Activated T-cell treated with anti-CD3 and anti-CD28 coated beads, Interleukin-2, amount 50 U/mL, for 24 hours (primary cell): ENCODE measurements around the gene PCNX3.
"Not testable (repeated sequence)": the region's sequence is repeated elsewhere in the genome, so short reads cannot be mapped to it uniquely, and the experiment has no call there.

Experiments used
- DNase-seq: peaks from one replicate; pipeline ENCODE4 v3.0.0-alpha.2; 2020
- H3K27ac Mint-ChIP-seq: 2 replicates; pipeline ENCODE4 v1.8.0; 2020; ENCODE audit warnings: mild to moderate bottlenecking, mixed read lengths
- H3K27me3 Mint-ChIP-seq: 2 replicates; pipeline ENCODE4 v1.8.0; 2020; ENCODE audit warnings: mixed read lengths
- H3K36me3 Mint-ChIP-seq: 2 replicates; pipeline ENCODE4 v1.8.0; 2020; ENCODE audit warnings: low read depth, mixed read lengths
- H3K4me1 Mint-ChIP-seq: 2 replicates; pipeline ENCODE4 v1.8.0; 2020; ENCODE audit warnings: low read depth, mixed read lengths
- H3K4me3 Mint-ChIP-seq: 2 replicates; pipeline ENCODE4 v1.8.0; 2020; ENCODE audit warnings: mild to moderate bottlenecking, moderate library complexity, mixed read lengths
- H3K9me3 Mint-ChIP-seq: 2 replicates; pipeline ENCODE4 v1.8.0; 2020; ENCODE audit warnings: mixed read lengths

PCNX3 gene

DNA sequence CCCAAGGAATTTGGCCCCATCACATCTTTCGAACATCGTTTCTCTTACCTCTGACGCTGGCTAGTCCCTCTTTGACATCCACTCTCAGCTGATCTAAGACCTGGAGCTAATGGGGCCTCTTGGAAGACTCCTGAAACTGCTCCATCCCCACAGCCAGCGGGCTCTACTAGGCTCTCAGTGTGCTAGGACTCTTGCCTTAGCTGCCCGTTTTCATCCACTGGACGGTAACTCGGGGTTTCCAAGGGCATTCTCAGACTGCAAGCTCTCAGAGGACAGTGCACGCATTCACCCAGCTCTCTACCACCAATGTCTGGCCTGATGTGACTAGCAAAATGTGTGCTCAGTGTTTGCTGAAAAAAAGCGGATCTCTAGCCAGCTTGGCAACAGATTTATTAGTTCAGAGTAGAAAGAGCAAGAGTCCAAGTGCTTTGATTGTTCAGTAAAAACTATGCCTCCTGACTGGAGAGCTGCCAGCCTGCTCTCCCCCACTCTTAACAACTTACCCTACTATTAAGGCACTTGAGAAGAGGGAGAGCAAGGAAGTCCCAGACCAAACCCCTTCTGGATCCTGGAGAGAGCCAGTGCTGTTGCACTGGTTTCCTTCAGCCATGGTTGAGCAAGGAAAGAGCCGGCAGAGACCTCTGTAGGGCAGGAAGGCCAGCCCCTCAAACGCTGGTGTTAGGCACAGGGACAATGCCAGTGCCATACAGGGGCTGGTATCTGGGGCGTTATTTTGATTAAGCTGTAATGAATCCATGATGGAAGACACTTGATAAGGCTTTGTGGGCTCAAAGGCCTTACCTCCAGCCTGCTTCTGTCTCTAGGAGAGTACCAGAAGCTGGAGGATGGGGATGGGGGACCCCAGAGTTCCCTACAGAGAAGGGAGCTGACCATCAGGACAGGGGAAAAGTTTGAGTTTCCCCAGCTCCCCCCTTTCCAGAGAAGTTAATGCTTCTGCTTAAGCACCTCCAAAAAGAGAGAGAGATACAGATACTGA lies 38.0 kb downstream of the PCNX3 start:
- H3K9me3 Mint-ChIP-seq: no peaks in the 10 kb centered on the region
- peak overlapping the region; percentile 83 for H3K4me3 Mint-ChIP-seq
- H3K27me3 Mint-ChIP-seq: no peaks in the 10 kb centered on the region
- no peak for DNase-seq
- H3K27ac Mint-ChIP-seq: peak overlapping the region; percentile 97
- peaks cover 90% of the 10 kb centered on the region for H3K36me3 Mint-ChIP-seq
- peaks cover 64% of the 10 kb centered on the region for H3K4me1 Mint-ChIP-seq

DNA sequence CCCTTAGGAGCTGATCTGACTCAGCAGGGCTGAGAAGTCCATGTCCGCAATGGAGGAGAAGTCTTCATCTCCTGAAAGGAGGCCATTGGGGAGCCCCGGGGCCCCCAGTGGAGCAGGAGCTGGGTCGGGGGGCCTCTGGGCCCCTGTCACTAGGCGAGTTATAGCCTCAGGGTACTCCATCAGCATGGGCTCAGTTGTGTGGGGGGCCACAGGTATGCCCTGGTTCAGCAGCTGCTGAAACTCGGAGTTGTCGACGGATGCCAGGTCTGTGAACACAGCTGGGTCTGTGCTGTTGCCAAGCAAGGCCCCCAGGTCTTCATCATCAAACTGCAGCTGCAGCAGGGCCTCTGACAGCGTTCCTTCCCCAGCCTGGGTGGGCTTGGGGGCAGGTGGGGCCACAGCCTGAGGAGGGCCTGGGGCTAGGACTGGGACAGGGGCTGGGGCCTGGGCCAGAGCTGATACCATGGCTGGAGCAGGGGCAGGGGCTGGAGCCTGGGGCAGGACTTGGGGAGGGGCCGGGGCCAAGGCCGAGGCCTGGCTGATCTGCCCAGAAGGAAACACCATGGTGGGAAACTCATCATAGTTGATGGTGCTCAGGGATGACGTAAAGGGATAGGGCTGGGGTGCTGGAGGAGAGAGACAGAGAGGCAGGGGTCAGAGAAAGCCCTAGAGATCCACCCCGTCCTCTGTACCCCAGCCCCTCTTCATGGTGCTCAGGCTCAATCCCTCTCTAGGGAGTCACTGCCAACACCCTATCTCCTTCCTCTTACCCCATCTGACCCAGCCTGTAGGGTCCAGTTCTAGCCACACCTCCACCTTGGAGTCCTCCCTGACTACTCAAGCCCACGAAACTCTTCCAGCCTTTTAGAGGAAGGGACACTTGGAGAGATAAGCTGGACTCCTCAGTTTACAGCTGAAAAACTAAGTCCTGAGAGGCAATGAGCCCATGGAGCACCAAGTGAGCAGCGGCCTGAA lies 39.1 kb downstream of the PCNX3 start:
- no peaks in the 10 kb centered on the region for H3K9me3 Mint-ChIP-seq
- peak overlapping the region; percentile 97 for H3K27ac Mint-ChIP-seq
- H3K4me3 Mint-ChIP-seq: no peak overlapping the region
- no peaks in the 10 kb centered on the region for H3K27me3 Mint-ChIP-seq
- H3K36me3 Mint-ChIP-seq: peaks cover 90% of the 10 kb centered on the region
- DNase-seq: no peak
- peaks cover 74% of the 10 kb centered on the region for H3K4me1 Mint-ChIP-seq

DNA sequence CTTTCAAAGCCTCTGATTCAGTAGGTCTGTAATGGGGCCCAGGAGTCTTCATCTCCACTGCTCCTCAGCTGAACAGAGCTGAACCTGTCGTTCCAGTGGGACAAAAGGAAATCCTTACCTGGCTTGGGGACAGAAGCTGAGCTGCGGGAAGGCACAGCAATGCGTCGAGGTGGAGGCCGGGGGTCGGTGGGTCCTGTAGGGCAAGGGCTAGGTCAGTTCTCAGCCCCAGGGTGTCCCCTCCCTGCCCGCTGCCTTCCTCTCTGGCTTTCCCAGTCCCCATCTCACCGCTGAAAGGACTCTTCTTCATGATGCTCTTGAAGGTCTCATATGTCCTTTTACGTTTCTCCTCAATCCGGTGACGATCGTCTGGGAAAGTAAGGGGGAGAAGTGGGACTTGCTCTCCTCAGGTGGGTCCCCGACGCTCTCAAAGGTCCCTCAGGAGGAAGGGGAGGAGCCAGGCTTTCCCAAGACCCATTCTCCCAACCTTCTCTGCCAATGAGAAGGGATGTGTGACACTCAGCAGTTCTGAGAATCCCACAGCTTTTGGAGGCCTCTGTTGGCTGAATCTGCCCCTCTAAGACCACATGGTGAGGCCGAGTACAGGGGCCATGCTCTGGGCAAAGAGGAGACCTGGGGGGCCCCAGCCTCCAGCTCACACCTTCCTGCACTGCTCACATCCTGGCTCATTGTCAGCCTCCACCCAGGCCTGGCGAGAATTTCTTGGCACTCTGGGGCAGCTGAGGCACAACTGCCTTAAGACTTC lies 40.2 kb downstream of the PCNX3 start:
- Mint-ChIP-seq H3K4me1 (peaks cover 83% of the 10 kb centered on the region), H3K4me3 (no peak overlapping the region), H3K9me3 (no peaks in the 10 kb centered on the region), H3K36me3 (peaks cover 89% of the 10 kb centered on the region), H3K27me3 (no peaks in the 10 kb centered on the region), H3K27ac (peak overlapping the region; percentile 87)
- DNase-seq: no peak

DNA sequence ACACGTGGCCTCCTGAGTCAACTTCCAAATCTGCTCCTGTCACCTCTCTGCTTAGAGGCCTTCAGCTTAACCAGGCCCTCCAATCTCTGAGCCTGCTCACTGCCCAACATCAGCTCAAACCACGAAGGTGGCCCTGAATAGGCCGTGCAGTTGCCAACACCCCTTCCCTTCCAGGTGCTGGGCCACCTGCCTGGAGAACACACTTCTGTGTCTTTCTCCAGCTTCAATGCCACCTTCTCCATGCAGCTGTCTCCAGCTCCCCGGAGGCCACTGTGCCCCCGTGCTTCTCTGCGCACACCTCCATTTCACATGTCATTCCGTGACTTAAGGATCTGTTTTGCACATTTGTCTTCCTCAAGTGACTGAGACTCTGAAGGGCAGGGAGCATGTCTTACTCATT lies 41.9 kb downstream of the PCNX3 start:
- Mint-ChIP-seq H3K4me3 (no peak overlapping the region), H3K36me3 (peaks cover 91% of the 10 kb centered on the region), H3K4me1 (peaks cover 78% of the 10 kb centered on the region), H3K9me3 (no peaks in the 10 kb centered on the region), H3K27me3 (no peaks in the 10 kb centered on the region), H3K27ac (peak overlapping the region; percentile 87)
- no peak for DNase-seq

DNA sequence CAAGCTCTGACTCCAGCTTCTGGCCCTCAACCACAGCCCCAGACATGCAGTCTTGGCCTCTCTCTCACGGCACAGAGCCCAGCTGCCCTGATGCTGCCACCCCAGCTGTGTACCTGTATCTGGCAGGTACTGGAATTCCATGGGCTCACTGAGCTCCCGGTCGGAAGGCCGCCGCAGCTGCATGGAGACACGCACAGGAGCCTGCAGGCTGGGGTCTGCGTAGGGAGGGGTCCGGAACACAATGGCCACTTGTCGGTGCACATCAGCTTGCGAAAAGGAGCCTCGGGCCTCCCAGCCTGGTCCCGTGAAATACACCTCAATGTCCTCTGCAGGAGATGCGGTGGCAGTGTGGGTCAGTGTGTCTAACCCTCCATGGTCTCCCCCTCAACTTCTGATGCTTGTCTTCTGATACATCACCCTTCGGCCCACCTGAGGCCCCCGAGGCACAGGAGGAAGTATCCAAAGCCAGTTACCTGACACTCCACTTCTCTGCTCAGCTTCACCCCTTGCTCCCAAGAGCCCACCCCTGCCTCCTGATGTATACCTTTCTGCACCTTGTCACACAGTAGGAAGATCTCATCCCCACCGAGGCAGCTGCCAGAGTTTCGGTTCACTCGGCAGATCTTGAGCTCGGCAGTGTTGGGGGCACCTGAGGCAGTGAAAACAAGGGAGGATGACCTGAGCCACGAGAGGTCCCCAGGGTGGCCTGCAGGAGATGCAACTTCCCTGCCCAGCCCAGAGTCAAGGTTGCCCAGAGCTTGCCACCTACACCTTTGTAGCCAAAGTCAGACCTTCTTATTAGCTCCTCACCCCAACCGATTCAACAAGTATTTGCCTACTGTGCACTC lies 42.8 kb downstream of the PCNX3 start:
- H3K9me3 Mint-ChIP-seq: no peaks in the 10 kb centered on the region
- peaks cover 70% of the 10 kb centered on the region for H3K4me1 Mint-ChIP-seq
- no peaks in the 10 kb centered on the region for H3K27me3 Mint-ChIP-seq
- no peak overlapping the region for H3K4me3 Mint-ChIP-seq
- H3K27ac Mint-ChIP-seq: peak overlapping the region; percentile 87
- peaks cover 87% of the 10 kb centered on the region for H3K36me3 Mint-ChIP-seq
- DNase-seq: no peak

DNA sequence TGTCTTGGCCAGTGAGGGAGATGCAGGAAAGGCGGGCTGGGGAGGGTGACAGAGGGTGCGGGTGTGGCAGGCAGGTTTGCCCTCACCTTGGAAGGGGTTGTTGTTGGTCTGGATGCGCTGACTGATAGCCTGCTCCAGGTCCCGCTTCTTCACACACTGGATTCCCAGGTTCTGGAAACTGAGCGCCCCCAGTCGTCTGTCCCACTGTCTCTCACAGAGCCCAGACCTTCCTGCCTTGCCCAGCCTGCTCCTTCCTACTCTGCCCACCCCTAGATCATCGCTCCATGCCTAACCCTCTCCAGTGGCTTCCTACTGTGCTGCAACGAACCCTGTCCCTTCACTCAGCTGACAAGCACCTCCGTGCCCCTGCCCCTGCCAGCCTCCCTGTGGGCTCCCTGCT lies 44.5 kb downstream of the PCNX3 start:
- peaks cover 73% of the 10 kb centered on the region for H3K36me3 Mint-ChIP-seq
- H3K9me3 Mint-ChIP-seq: no peaks in the 10 kb centered on the region
- H3K27me3 Mint-ChIP-seq: no peaks in the 10 kb centered on the region
- H3K4me1 Mint-ChIP-seq: peaks cover 67% of the 10 kb centered on the region
- peak overlapping the region; percentile 10 for H3K4me3 Mint-ChIP-seq
- DNase-seq: no peak
- H3K27ac Mint-ChIP-seq: peak overlapping the region; percentile 87

DNA sequence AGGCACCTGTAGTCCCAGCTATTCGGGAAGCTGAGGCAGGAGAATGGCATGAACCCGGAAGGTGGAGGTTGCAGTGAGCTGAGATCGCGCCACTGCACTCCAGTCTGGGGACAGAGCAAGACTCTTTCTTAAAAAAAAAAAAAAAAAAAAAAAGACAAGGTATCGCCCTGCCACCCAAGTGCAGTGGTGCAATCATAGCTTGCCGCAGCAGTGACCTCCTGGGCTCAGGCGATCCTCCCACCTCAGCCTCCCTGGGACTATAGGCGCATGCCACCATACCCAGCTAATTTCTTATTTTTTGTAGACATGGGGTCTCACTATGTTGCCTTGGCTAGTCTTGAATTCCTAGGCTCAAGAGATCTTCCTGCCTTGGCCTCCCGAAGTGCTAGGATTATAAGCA lies 45.3 kb downstream of the PCNX3 start:
- H3K27ac Mint-ChIP-seq: peak overlapping the region; percentile 92
- H3K9me3 Mint-ChIP-seq, H3K27me3 Mint-ChIP-seq, DNase-seq: not testable (repeated sequence)
- H3K4me1 Mint-ChIP-seq: peaks cover 66% of the 10 kb centered on the region
- peak overlapping the region; percentile 89 for H3K4me3 Mint-ChIP-seq
- peaks cover 65% of the 10 kb centered on the region for H3K36me3 Mint-ChIP-seq

DNA sequence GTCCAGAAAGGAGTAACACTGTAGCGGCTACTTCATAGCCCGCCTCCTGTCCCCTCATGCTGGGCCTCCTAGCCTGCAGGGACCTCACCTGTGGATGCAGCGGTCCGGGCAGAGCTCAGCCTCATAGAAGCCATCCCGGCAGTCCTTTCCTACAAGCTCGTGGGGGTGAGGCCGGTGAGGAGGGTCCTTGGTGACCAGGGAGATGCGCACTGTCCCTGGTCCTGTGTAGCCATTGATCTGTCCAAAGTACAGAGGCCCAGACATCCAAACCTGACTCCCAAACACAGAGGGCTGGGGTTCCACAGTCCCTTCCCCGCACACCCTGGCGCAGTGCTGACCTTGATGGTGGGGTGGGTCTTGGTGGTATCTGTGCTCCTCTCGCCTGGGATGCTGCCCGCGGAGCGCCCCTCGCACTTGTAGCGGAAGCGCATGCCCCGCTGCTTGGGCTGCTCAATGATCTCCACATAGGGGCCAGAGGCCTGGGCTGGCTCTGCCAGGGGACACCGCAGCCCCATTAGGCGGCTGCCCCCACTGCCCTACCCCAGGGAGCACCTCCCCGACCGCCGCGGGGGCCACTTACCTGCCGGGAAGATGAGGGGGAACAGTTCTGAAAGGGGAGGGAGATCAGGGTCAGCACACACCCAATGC lies 46.1 kb downstream of the PCNX3 start:
- Mint-ChIP-seq H3K4me3 (peak overlapping the region; percentile 89), H3K27me3 (no peaks in the 10 kb centered on the region), H3K36me3 (peaks cover 56% of the 10 kb centered on the region), H3K27ac (peak overlapping the region; percentile 92), H3K9me3 (no peaks in the 10 kb centered on the region), H3K4me1 (peaks cover 62% of the 10 kb centered on the region)
- DNase-seq: no peak

DNA sequence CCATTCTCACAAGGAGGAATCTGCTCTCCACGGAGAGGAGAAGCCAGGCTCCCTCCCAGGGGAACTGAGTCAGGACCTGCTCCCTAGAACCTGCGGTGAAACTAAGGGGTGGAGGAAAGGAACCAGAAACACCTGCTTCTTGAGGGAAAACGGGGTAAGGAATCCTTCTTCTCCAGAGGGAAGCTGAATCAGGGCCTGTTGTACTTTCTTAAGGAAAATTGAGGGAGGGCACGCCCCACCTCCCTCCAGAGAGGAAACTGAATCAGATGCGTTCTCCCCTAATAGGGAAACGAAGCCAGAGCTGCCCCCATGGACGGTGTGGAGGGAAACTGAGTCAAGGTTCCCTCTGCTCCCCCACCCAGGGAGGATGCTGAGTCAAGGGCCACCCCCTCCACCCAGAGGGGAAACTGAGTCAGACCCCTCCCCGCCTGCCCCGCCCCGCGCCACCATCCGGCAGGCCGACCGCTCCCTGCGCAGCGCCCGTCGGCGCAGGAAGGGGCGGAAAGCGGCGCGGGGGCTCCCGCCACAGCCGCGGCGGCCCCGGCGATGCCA lies 46.7 kb downstream of the PCNX3 start:
- Mint-ChIP-seq H3K9me3 (no peaks in the 10 kb centered on the region), H3K4me1 (peaks cover 56% of the 10 kb centered on the region), H3K4me3 (peak overlapping the region; percentile 89), H3K36me3 (peaks cover 50% of the 10 kb centered on the region), H3K27ac (peak overlapping the region; percentile 92), H3K27me3 (no peaks in the 10 kb centered on the region)
- no peak for DNase-seq

DNA sequence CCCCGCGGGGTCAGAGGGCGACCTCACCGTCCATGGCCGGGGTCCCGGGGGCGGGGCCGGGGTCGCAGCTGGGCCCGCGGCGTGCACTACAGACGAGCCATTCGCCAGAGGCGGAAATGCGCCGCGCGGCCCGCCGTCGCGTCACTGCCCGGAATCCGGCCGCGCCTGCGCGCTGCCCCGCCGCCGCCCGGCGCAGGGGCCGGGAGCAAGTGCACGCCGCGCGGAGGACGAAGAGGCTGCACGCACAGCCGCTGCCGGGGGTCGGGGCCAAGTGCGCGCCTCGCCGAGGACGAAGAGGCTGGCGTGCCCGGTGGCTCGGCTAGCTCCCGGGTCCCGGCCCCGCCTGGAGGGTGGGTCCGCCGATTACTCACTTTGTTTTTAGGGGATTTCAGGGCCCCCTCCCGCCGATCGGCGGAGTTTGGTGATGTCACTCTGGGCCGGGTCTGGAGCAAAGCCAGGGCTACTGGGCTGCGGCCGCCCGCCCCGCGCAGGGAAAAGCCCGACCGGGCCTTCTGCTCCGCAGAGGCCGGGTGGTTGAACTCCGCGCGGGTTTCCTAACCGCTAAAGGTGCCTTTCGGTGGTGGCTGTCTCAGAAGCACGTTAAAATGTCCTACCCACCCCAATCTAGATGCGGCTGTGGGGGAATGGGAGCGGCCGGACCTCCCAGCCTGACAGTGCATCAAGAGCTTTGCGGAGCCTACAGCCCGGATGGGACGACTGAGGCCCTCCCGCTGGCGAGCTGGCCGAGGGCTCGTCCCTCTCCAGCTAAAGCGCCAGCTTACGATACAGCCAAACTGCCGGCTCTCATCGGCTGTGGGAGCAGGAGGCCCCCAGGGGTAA lies 47.4 kb downstream of the PCNX3 start, which contains the start of gene RELA:
RELA (minus strand) TSS at position 118 of the 840 bp plus-strand sequence; CDS start at position 34, 84 bp downstream.
- DNase-seq: peak; percentile 93
- Mint-ChIP-seq H3K27me3 (no peaks in the 10 kb centered on the region), H3K36me3 (peaks cover 43% of the 10 kb centered on the region), H3K4me3 (peak within 1 kb of the TSS; percentile 89), H3K27ac (peak within 1 kb of the TSS; percentile 97), H3K4me1 (peaks cover 49% of the 10 kb centered on the region), H3K9me3 (no peaks in the 10 kb centered on the region)

DNA sequence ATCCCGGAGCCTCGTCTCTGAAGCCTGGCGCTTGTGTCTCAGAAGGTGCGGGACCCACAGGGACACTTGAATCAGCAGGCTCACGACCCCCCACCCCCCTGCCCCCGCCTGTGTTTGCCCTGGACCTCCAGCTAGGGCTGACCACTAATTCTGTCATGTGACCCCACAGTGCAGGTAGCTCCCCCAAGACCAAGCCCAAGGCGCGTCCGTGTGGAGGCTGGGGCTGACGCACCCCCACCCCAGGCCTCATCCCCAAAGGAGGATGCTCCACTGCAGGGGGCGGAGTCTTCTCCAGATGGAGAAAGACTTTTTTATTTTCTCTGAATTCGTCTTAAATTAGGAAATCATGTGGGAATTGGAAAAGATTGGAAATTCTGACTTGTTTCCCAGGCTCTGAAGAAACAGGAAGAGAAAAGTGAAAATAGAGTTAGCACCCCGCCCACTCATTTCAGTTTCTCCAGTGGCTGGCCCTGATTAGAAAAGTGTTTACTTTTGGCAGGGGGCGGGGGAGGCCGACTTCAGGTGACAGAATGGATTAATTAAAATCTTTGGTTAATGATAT lies 48.1 kb downstream of the PCNX3 start:
- Mint-ChIP-seq H3K27me3 (no peaks in the 10 kb centered on the region), H3K36me3 (peaks cover 36% of the 10 kb centered on the region), H3K27ac (peak overlapping the region; percentile 97), H3K4me1 (peaks cover 45% of the 10 kb centered on the region), H3K9me3 (no peaks in the 10 kb centered on the region), H3K4me3 (peak overlapping the region; percentile 87)
- DNase-seq: peak; percentile 52
